A549 treated with AZD9567 at 1 μM for 4 hours (cell line): ENCODE measurements around the gene RDX. TPM values are rescaled to one million over a fixed set of nuclear protein-coding genes. Genes with fewer than 3 reads are reported as not detected.

ENCODE experiments used
- total RNA-seq: library from RNA; stranded (reverse); fragments of 200-300 nt; extraction: Qiagen RNA extraction; gene quantifications from 5 replicates; pipeline ENCODE4 v1.2.3, GENCODE V29; 2022; ENCODE audit not compliant: insufficient read depth

The RDX gene
- total RNA-seq, result 88.8 to 135 TPM (median 116 TPM) in 5 replicates

DNA sequence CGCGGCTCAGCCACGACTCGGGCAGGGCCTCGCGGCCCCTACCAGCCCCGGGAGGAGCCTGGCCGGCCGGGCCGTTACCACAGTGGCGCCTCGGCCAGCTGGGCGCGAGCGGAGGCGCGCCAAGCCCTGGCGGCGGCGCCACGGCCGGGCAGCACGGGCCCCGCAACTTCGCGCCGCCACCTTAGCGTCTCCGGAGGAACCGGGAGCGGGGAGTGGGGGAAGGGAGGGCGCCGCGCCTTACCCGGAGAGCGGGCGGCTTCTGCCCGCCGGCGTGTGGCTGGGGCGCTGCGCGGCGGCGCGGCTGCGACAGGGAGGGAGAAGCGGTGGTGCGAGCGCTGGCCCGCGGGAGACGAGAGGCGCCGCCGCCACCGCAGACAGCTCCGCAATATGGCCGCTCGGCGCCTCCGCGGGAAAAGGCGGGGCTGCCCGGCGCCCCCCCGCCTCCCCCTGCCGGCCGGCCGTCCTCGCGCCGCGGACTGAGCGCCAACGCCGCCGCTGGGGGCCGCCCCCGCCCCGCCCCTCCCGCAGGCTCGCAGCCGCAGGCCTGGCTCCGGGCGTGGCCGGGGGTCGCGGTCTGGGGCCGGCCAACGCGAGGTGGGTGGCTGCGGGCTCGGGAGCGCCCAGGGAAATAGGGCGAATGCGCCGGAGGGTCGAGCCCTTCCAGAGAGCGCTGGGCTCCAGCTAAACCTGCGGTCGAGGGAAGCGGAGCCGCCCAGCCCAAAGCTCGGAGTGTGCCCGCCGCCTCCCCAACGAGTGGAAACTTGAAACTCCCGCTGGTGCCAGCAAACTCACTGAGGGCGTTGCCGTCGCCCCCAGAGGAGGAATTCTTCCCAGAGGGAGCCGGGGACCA is at the start of gene RDX:
TSS of gene RDX (minus strand) at position 389 of the 850 bp plus-strand sequence. CDS start 16,922 bp downstream, outside the sequence.

Other genes with a start within 250 kb of the RDX start
- 6.7 to 10.3 TPM (median 9.1 TPM) in 5 replicates for gene ZC3H12C, start 203.2 kb downstream of the RDX start, total RNA-seq
- 13.7 to 20.5 TPM (median 17.4 TPM) in 5 replicates for gene FDX1, start 133.3 kb upstream of the RDX start, total RNA-seq